Panc1 (cell line): ENCODE measurements around the gene CFAP299.

Source experiments
- CTCF ChIP-seq: fragments of 450-650 bp; IDR thresholded peaks from 2 replicates; pipeline ENCODE4 v1.5.1; 2017; ENCODE audit warnings: mild to moderate bottlenecking
- POLR2AphosphoS5 ChIP-seq: IDR thresholded peaks from 2 replicates; pipeline ENCODE4 v1.6.1; 2012; ENCODE audit warnings: mild to moderate bottlenecking, low read depth, low read length, moderate library complexity
- SIN3A ChIP-seq: IDR thresholded peaks from 2 replicates; pipeline ENCODE4 v1.6.1; 2012; ENCODE audit warnings: low read depth, mild to moderate bottlenecking, low read length, moderate library complexity, borderline replicate concordance; ENCODE audit not compliant: insufficient read depth

- no peak for TF ChIP-seq CTCF
- no peak for TF ChIP-seq SIN3A
- no peak for TF ChIP-seq POLR2AphosphoS5
Measured at GRCh38 chr4:80452768-80453167, 117.2 kb downstream of the CFAP299 start.
